ENCODE data around the gene KLHL40. TPM values are rescaled to one million over a fixed set of nuclear protein-coding genes. Genes with fewer than 3 reads are reported as not detected.

KLHL40 gene
- total RNA-seq, 1 experiment from 2014 or later, result not detected

DNA sequence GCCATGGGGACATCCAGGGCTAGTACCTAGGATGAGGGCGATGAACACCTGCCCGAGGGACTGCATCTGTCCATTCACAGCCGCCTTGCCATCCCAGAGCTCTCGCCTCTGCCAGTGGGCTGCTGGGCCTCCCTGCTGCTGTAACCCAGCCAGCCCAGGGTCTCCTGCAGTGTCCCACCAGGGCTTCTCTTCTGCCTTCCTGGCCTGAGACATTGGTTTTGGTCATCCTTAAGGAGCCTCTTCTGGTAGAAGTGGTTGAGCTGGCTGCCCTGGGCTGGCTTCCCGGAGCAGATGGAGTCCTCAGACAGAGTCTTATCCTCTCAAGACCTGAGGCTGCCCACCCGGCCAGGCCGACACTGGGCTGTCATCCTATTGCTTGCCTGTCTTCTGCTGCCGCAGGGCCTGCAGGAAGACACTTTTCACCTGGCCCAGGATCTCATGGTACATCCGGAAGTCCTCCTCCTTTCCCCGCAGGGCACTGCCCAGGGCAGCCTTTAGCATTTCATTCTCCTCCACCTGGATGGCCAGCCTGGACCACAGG lies 23.3 kb downstream of the KLHL40 start:
- Histone ChIP-seq H3K9me3 (ENCODE audit: control insufficient read depth, low read depth, low read length) (no peaks in the 10 kb centered on the region), H3K79me1 (ENCODE audit: insufficient read depth, low read depth, low read length, poor library complexity, severe bottlenecking) (no peaks in the 10 kb centered on the region), H2AFZ (ENCODE audit: low read length) (no peak overlapping the region), H3K56ac (ENCODE audit: insufficient read length, low read depth, low read length) (no peak overlapping the region), H4K91ac (ENCODE audit: insufficient read length, low read depth, low read length) (no peak overlapping the region), H2BK5ac (ENCODE audit: insufficient read length, low read length) (no peak overlapping the region), H3K4me1 (ENCODE audit: insufficient read depth, low read length) (no peaks in the 10 kb centered on the region), H4K5ac (ENCODE audit: insufficient read length, low read depth, low read length) (no peak overlapping the region), H2BK12ac (ENCODE audit: insufficient read length, low read depth, low read length) (no peak overlapping the region), H2AK5ac (ENCODE audit: insufficient read length, low read length) (no peak overlapping the region), H3K23me2 (ENCODE audit: insufficient read length, low read depth, low read length, poor library complexity, severe bottlenecking) (no peaks in the 10 kb centered on the region), H3K9ac (ENCODE audit: extremely low read depth, insufficient read length, low read length) (no peak overlapping the region), H3K27ac (ENCODE audit: insufficient read length, low read depth, low read length) (no peak overlapping the region), H3K4ac (ENCODE audit: low read depth, low read length) (no peak overlapping the region), H3K23ac (ENCODE audit: insufficient read length, low read depth, low read length) (no peak overlapping the region), H3T11ph (ENCODE audit: low read length) (no peak overlapping the region), H2BK120ac (ENCODE audit: low read depth, low read length, poor library complexity, severe bottlenecking) (no peak overlapping the region), H3K4me2 (ENCODE audit: insufficient read depth, insufficient read length, low read length) (no peak overlapping the region), H3K18ac (ENCODE audit: insufficient read length, low read depth, low read length) (no peak overlapping the region), H3K27me3 (ENCODE audit: insufficient read depth, low read length) (no peaks in the 10 kb centered on the region), H4K8ac (replicated peaks; ENCODE audit: insufficient read length, low read depth, low read length) (no peak overlapping the region), H3K14ac (ENCODE audit: insufficient read depth, low read length) (no peak overlapping the region), H4K20me1 (ENCODE audit: control insufficient read depth, insufficient read depth, insufficient read length) (no peaks in the 10 kb centered on the region), H2BK15ac (ENCODE audit: low read depth, low read length) (no peak overlapping the region), H3K79me2 (ENCODE audit: insufficient read depth, low read length) (no peaks in the 10 kb centered on the region), H2BK20ac (ENCODE audit: low read depth, low read length, poor library complexity, severe bottlenecking) (no peak overlapping the region)
- Mint-ChIP-seq H3K27me3 (ENCODE audit: low read depth) (peaks cover 2% of the 10 kb centered on the region; the same call in 1 of the 2 replicates), H3K9me3 (no peaks in the 10 kb centered on the region), H3K27ac (no peak overlapping the region), H3K4me3 (no peak overlapping the region), H3K4me1 (no peaks in the 10 kb centered on the region; a peak in 1 of 4 replicates), H3K36me3 (ENCODE audit: insufficient read depth in 1 of 3, low read depth in 3 of 3) (no peaks in the 10 kb centered on the region; a peak in 1 of 7 replicates)
- TF ChIP-seq, protein P1, sequence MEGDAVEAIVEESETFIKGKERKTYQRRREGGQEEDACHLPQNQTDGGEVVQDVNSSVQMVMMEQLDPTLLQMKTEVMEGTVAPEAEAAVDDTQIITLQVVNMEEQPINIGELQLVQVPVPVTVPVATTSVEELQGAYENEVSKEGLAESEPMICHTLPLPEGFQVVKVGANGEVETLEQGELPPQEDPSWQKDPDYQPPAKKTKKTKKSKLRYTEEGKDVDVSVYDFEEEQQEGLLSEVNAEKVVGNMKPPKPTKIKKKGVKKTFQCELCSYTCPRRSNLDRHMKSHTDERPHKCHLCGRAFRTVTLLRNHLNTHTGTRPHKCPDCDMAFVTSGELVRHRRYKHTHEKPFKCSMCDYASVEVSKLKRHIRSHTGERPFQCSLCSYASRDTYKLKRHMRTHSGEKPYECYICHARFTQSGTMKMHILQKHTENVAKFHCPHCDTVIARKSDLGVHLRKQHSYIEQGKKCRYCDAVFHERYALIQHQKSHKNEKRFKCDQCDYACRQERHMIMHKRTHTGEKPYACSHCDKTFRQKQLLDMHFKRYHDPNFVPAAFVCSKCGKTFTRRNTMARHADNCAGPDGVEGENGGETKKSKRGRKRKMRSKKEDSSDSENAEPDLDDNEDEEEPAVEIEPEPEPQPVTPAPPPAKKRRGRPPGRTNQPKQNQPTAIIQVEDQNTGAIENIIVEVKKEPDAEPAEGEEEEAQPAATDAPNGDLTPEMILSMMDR (conservative IDR thresholded peaks at IDR 0.05), result no peak
- WGBS (ENCODE audit: extremely low coverage, insufficient read length, low lambda C conversion rate), result no CpG with 5 or more reads among the region's 10 CpGs
- no peak for DNase-seq

Data from H9 (cell line).